ENCODE data around the gene FGD4.

DNA sequence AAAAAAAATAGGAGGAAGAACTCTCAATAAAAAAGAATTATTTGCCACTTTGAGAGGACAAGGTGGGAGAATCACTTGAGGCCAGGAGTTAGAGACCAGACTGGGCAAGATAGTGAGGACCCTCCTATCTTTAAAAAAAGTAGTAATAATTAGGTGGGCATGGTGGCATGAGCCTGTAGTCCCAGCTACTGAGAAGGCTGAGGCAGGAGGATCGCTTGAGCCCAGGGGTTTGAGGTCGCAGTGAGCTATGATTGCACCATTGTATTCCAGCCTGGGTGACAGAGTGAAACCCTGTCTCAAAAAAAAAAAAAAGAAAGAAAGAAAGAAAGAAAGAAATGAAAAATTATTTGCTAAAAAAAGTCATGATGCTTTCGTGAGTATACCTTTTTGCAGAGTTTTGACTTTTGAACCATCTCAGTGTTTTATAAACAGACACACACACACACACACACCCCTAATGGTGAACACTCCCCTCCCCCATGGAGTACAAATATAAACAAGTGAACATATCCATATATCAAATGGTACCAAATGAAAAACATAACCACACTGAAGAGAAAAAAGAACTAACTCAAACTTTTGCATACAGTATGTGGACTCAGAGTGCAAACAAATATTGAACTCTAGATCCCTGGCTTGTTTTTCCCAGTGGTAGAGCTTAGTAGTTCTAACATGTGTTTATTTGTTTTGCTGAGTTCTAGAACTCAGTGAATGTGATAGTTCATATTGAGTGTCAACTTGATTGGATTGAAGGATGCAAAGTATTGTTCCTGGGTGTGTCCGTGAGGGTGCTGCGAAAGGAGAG is 252.0 kb downstream of the FGD4 start:
- TF ChIP-seq, protein P1, sequence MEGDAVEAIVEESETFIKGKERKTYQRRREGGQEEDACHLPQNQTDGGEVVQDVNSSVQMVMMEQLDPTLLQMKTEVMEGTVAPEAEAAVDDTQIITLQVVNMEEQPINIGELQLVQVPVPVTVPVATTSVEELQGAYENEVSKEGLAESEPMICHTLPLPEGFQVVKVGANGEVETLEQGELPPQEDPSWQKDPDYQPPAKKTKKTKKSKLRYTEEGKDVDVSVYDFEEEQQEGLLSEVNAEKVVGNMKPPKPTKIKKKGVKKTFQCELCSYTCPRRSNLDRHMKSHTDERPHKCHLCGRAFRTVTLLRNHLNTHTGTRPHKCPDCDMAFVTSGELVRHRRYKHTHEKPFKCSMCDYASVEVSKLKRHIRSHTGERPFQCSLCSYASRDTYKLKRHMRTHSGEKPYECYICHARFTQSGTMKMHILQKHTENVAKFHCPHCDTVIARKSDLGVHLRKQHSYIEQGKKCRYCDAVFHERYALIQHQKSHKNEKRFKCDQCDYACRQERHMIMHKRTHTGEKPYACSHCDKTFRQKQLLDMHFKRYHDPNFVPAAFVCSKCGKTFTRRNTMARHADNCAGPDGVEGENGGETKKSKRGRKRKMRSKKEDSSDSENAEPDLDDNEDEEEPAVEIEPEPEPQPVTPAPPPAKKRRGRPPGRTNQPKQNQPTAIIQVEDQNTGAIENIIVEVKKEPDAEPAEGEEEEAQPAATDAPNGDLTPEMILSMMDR (IDR thresholded peaks at IDR 0.05): no peak
- no peak for TF ChIP-seq POLR2A (IDR thresholded peaks at IDR 0.05)

Measured in body of pancreas (tissue), 4 donors.